ENCODE measurements around the gene CDCA3. TPM values are rescaled to one million over a fixed set of nuclear protein-coding genes. Genes with fewer than 3 reads are reported as not detected.

The CDCA3 gene
- total RNA-seq, 1 donor, result 21.2 TPM

DNA sequence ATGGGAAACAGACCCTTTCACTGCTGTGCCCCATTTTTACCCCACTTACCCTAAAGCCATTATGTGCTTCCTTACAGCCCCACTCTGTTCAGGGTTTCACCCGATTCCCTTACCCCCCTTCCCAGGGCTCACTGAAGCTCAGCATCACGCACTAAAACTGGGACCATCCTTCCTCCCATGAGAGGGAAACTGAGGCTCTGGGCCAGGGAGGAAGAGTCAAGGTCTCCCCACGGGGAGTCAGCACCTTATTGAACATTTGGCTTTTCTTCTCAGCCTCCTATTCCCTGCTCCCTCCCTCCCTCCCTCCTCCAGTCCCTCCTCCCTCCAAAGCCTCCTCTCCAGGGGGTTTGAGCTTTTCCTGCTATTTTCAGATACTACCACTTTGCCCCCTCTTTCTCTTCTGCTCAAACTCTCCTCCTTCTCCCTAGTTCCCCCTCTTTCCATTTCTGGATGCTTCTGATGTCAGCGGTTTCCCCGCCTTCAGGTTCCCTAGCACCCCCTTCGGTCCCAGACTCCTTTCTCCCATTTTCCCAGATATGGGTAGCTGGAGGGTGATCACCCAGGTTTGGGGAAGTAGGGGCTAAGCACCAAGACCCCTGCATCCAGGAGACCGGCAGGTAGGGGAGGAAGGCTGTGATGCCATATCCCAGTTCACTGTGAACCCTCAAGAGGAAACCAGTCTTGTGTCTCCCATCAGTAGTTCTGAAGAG is 28.5 kb downstream of the CDCA3 start:
- peak overlapping the region; percentile 61 for H3K4me3 ChIP-seq (ENCODE audit: low read depth, low read length)
- DNase-seq (ENCODE audit: low read depth), result no peak
- TF ChIP-seq, protein P1, sequence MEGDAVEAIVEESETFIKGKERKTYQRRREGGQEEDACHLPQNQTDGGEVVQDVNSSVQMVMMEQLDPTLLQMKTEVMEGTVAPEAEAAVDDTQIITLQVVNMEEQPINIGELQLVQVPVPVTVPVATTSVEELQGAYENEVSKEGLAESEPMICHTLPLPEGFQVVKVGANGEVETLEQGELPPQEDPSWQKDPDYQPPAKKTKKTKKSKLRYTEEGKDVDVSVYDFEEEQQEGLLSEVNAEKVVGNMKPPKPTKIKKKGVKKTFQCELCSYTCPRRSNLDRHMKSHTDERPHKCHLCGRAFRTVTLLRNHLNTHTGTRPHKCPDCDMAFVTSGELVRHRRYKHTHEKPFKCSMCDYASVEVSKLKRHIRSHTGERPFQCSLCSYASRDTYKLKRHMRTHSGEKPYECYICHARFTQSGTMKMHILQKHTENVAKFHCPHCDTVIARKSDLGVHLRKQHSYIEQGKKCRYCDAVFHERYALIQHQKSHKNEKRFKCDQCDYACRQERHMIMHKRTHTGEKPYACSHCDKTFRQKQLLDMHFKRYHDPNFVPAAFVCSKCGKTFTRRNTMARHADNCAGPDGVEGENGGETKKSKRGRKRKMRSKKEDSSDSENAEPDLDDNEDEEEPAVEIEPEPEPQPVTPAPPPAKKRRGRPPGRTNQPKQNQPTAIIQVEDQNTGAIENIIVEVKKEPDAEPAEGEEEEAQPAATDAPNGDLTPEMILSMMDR (IDR thresholded peaks at IDR 0.05; ENCODE audit: insufficient read depth, low read depth, low read length), result no peak

DNA sequence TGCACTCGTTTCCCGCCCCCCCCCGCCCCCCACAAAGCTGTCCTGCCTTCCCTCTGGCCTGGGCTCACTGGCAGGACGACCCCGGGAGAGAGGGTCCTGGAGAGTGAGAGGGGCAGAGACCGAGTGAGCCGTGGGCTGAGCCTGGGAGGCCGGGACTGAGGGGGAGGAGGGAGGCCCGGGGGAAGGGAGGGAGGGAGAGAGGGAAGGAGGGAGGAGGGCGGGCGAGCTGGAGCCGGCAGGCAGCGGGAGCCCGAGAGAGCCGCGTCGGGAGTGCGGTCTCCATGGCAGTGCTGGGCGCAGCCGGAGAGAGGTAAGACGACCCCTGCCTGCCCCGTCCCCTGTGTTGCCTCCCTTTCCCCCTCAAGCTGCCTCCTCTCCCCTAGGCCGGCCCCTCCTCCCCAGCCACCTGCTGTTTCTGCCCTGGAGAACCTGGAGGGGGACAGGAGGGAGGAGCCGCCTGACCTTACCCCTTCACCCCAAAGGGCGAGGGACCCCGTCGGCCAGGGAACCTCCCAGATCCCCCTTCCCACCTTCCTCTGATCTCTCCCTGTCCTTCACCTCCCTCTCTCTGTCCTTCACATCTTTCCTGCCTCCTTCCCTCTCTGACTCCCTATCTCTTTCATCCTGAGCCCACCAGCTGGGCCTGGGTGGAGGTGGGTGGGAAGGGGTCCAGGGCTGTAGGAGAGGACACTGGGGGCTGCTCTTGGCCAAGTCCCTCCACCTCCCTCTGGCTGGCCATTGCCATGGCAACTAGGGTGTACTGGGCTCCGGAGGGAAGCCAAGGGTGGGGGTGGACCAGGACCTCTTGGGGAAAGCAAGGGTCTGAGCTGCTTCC is 29.3 kb downstream of the CDCA3 start, which contains the start of gene GPR162:
Gene GPR162, plus strand, starts transcription at position 231 of the 835 bp plus-strand sequence. CDS start 2,078 bp downstream, outside the sequence.
- TF ChIP-seq, protein P1 (IDR thresholded peaks at IDR 0.05; ENCODE audit: insufficient read depth, low read depth, low read length), result no peak
- DNase-seq (ENCODE audit: low read depth), result peak; percentile 65
- H3K4me3 ChIP-seq (ENCODE audit: low read depth, low read length), result peak within 1 kb of the TSS; percentile 61

DNA sequence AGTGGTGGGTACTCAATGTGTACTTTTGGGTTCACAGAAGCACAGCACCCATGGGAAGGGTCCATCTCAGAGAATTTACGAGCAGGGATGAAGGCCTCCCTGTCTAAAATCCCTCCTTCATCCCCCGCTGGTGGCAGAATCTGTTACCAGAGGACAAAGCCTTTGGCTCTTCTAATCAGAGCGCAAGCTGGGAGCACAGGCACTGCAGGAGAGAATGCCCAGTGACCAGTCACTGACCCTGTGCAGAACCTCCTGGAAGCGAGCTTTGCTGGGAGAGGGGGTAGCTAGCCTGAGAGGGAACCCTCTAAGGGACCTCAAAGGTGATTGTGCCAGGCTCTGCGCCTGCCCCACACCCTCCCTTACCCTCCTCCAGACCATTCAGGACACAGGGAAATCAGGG is 30.9 kb downstream of the CDCA3 start:
- TF ChIP-seq, protein P1 (IDR thresholded peaks at IDR 0.05; ENCODE audit: insufficient read depth, low read depth, low read length), result no peak
- H3K4me3 ChIP-seq (ENCODE audit: low read depth, low read length), result no peak overlapping the region
- no peak for DNase-seq (ENCODE audit: low read depth)

DNA sequence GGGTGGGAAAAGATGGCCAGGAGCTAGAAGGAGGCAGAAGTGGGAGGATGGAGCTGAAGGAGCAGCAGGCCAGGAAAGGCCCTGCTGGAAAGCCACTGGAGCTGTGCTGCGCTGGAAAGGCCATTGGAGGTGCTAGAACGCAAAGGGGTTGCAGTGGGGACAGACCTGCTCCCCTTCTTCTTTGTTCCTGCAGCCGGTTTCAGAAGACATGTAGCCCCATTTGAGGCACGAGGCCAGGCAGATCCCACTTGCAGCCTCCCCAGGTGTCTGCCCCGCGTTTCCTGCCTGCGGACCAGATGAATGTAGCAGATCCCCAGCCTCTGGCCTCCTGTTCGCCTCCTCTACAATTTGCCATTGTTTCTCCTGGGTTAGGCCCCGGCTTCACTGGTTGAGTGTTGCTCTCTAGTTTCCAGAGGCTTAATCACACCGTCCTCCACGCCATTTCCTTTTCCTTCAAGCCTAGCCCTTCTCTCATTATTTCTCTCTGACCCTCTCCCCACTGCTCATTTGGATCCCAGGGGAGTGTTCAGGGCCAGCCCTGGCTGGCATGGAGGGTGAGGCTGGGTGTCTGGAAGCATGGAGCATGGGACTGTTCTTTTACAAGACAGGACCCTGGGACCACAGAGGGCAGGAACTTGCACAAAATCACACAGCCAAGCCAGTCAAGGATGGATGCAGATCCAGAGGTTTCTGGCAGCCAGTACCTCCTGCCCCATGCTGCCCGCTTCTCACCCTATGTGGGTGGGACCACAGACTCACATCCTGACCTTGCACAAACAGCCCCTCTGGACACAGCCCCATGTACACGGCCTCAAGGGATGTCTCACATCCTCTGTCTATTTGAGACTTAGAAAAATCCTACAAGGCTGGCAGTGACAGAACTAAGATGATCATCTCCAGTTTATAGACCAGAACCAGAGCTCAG is 31.7 kb downstream of the CDCA3 start:
- no peak for DNase-seq (ENCODE audit: low read depth)
- TF ChIP-seq, protein P1 (IDR thresholded peaks at IDR 0.05; ENCODE audit: insufficient read depth, low read depth, low read length), result no peak
- H3K4me3 ChIP-seq (ENCODE audit: low read depth, low read length), result no peak overlapping the region

DNA sequence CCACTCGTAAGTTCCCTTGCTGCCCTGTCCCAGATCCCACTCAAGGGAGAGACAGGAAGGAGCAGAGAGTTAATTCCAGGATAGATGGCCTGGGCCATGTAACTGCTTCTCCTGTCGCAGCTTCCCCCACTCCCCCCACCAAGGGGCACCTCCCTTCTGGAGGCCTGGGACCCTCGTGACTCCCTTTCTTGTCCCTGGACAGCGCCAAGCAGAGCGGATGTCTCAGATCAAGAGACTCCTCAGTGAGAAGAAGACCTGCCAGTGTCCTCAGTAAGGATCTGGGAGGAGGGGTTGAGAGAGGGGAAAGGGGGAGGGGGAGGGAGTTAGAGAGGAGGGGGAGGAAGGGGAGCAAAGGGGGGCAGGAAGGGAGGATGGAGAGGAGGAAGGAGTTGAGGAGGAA is 32.4 kb downstream of the CDCA3 start:
- no peak for DNase-seq (ENCODE audit: low read depth)
- TF ChIP-seq, protein P1 (IDR thresholded peaks at IDR 0.05; ENCODE audit: insufficient read depth, low read depth, low read length), result no peak
- H3K4me3 ChIP-seq (ENCODE audit: low read depth, low read length), result no peak overlapping the region

DNA sequence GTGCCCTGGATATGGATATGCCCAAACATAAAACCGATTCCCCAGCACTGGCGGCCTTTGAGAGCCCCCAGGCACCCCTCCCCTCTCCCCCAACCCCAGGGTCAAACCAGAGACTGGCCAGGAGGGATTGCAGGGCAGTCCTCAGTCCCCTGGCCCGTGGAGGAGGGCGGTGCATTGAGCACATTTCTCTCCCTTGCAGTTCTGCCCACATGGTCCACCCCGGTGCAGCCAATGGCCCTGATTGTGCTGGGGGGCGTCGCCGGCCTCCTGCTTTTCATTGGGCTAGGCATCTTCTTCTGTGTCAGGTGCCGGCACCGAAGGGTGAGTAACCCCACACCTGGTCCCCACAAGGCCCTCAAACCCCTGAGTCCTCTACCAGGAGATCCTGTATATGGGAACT is 32.9 kb downstream of the CDCA3 start:
- no peak for DNase-seq (ENCODE audit: low read depth)
- TF ChIP-seq, protein P1 (IDR thresholded peaks at IDR 0.05; ENCODE audit: insufficient read depth, low read depth, low read length), result no peak
- no peak overlapping the region for H3K4me3 ChIP-seq (ENCODE audit: low read depth, low read length)
